ENCODE data around the gene CT45A8. TPM values are rescaled to one million over a fixed set of nuclear protein-coding genes. Genes with fewer than 3 reads are reported as not detected.
"Not testable (repeated sequence)": the region's sequence is repeated elsewhere in the genome, so short reads cannot be mapped to it uniquely, and the experiment has no call there.

The CT45A8 gene
- total and polyA plus RNA-seq, 4 donors: not detected

DNA sequence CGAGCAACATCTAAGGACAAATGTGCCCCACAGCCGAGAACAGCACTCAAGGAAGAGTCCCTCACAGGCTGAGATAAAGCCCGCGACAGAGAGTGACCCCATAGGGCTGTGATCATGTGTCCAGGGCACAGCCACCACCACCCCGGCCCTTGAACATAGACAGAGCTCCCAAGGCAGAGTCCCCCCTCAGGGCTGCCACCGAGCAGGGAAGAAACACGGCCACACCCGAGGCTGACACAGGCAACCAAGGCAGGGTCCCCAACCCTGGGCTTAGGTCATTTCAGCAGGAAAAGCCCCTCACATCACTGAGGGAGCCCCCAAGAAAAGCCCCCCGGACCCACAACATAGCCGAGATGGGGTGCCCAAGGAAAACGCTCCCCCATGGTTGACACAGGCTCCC lies 38.4 kb upstream of the CT45A8 start:
- H3K36me3 ChIP-seq (ENCODE audit: control insufficient read depth in 4 of 4, insufficient read depth in 3 of 4, low read depth in 1 of 4, low read length in 3 of 4): no peaks in the 10 kb centered on the region
- 88% methylated on average over 11 of the region's 11 CpGs for WGBS
- no peaks in the 10 kb centered on the region for H3K4me1 ChIP-seq (ENCODE audit: control insufficient read depth in 4 of 4, insufficient read depth in 4 of 4, low read length in 3 of 4)
- H3K9ac ChIP-seq (ENCODE audit: low read depth in 1 of 2, low read length in 2 of 2): no peak overlapping the region
- no peak for DNase-seq (ENCODE audit: low spot score)
- no peak overlapping the region for H3K4me3 ChIP-seq (ENCODE audit: low read depth in 1 of 3, low read length in 3 of 3)
- H3K27me3 ChIP-seq (ENCODE audit: control insufficient read depth in 4 of 4, insufficient read depth in 4 of 4, low read length in 3 of 4): no peaks in the 10 kb centered on the region
- H3K9me3 ChIP-seq (ENCODE audit: control insufficient read depth in 4 of 4, low read length in 3 of 4): peaks cover 0 to 2% (median 0%) of the 10 kb centered on the region in 4 donors
- no peak for TF ChIP-seq FOXA1 (IDR thresholded peaks at IDR 0.05)
- no peak overlapping the region for H3K27ac ChIP-seq (ENCODE audit: low read depth in 1 of 2, low read length in 2 of 2)

DNA sequence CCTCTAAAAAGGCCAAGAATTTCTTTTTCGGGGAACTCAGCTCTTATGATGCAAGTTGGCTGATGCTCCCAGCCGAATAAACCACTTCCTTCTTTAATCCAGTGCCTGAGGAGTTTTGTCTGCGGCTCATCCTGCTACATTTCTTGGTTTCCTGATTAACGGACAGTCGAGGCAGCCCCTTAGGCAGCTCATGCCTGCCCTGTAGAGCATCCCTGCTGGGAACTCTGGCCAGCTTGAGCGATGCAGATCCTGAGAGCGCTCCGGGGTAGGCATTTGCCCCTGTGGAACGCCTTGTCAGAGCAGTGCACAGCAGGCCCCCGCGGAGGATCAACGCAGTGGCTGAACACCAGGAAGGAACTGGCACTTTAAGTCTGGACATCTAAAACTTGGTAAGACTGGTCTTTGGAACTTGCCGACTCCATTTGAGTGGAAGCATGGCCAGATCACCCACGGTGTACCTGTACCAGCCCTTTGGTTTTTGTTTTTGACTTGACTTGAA lies 35.8 kb upstream of the CT45A8 start:
- no peak overlapping the region for H3K9ac ChIP-seq (ENCODE audit: low read depth in 1 of 2, low read length in 2 of 2)
- H3K4me1 ChIP-seq (ENCODE audit: control insufficient read depth in 4 of 4, insufficient read depth in 4 of 4, low read length in 3 of 4): no peaks in the 10 kb centered on the region
- TF ChIP-seq JUND (IDR thresholded peaks at IDR 0.05) (no peak), HNF4A (conservative IDR thresholded peaks at IDR 0.05) (no peak), HNF4G (IDR thresholded peaks at IDR 0.05) (no peak), EGR1 (IDR thresholded peaks at IDR 0.05; ENCODE audit: low read depth in 2 of 2) (no peak), TAF1 (conservative IDR thresholded peaks at IDR 0.05) (no peak), NR2F2 (IDR thresholded peaks at IDR 0.05) (no peak), RAD21 (IDR thresholded peaks at IDR 0.05) (no peak), SP1 (IDR thresholded peaks at IDR 0.05) (no peak), RXRA (IDR thresholded peaks at IDR 0.05) (no peak), GABPA (IDR thresholded peaks at IDR 0.05 in 1 of 2, conservative IDR thresholded peaks at IDR 0.05 in 1 of 2) (no peak)
- TF ChIP-seq, protein P1, sequence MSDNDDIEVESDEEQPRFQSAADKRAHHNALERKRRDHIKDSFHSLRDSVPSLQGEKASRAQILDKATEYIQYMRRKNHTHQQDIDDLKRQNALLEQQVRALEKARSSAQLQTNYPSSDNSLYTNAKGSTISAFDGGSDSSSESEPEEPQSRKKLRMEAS (IDR thresholded peaks at IDR 0.05): no peak
- TF ChIP-seq, protein P2, sequence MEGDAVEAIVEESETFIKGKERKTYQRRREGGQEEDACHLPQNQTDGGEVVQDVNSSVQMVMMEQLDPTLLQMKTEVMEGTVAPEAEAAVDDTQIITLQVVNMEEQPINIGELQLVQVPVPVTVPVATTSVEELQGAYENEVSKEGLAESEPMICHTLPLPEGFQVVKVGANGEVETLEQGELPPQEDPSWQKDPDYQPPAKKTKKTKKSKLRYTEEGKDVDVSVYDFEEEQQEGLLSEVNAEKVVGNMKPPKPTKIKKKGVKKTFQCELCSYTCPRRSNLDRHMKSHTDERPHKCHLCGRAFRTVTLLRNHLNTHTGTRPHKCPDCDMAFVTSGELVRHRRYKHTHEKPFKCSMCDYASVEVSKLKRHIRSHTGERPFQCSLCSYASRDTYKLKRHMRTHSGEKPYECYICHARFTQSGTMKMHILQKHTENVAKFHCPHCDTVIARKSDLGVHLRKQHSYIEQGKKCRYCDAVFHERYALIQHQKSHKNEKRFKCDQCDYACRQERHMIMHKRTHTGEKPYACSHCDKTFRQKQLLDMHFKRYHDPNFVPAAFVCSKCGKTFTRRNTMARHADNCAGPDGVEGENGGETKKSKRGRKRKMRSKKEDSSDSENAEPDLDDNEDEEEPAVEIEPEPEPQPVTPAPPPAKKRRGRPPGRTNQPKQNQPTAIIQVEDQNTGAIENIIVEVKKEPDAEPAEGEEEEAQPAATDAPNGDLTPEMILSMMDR (IDR thresholded peaks at IDR 0.05; ENCODE audit: low read depth, low read length, missing input control): no peak
- TF ChIP-seq, protein P3, sequence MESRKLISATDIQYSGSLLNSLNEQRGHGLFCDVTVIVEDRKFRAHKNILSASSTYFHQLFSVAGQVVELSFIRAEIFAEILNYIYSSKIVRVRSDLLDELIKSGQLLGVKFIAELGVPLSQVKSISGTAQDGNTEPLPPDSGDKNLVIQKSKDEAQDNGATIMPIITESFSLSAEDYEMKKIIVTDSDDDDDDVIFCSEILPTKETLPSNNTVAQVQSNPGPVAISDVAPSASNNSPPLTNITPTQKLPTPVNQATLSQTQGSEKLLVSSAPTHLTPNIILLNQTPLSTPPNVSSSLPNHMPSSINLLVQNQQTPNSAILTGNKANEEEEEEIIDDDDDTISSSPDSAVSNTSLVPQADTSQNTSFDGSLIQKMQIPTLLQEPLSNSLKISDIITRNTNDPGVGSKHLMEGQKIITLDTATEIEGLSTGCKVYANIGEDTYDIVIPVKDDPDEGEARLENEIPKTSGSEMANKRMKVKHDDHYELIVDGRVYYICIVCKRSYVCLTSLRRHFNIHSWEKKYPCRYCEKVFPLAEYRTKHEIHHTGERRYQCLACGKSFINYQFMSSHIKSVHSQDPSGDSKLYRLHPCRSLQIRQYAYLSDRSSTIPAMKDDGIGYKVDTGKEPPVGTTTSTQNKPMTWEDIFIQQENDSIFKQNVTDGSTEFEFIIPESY (IDR thresholded peaks at IDR 0.05): no peak
- peaks cover 0 to 2% (median 0%) of the 10 kb centered on the region in 4 donors for H3K9me3 ChIP-seq (ENCODE audit: control insufficient read depth in 4 of 4, low read length in 3 of 4)
- no peak overlapping the region for H3K4me3 ChIP-seq (ENCODE audit: low read depth in 1 of 3, low read length in 3 of 3)
- DNase-seq (ENCODE audit: low spot score): no peak
- no peaks in the 10 kb centered on the region for H3K27me3 ChIP-seq (ENCODE audit: control insufficient read depth in 4 of 4, insufficient read depth in 4 of 4, low read length in 3 of 4)
- 87% methylated on average over 14 of the region's 14 CpGs for WGBS
- H3K27ac ChIP-seq (ENCODE audit: low read depth in 1 of 2, low read length in 2 of 2): no peak overlapping the region
- H3K36me3 ChIP-seq (ENCODE audit: control insufficient read depth in 4 of 4, insufficient read depth in 3 of 4, low read depth in 1 of 4, low read length in 3 of 4): no peaks in the 10 kb centered on the region

DNA sequence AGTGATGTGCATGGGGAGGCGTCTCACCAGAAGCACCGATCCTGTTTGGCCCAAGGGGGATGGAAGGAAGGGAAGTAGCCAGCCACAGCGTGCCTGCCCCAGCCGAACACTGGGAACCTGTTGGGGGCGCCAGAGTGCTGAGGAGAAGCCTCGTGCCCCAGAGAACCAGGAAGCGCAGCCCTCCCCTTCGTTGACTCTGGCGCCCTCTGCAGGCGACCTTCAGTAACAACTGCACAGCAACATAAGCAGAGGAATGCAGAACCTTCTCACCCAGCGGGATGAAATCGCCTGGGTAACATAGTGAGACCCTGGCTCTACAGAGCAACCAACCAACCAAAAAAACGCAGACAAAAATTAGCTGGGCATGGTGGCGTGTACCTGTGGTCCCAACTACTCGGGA lies 34.6 kb upstream of the CT45A8 start:
- H3K4me1 ChIP-seq (ENCODE audit: control insufficient read depth in 4 of 4, insufficient read depth in 4 of 4, low read length in 3 of 4); H3K36me3 ChIP-seq (ENCODE audit: control insufficient read depth in 4 of 4, insufficient read depth in 3 of 4, low read depth in 1 of 4, low read length in 3 of 4); DNase-seq (ENCODE audit: low spot score); H3K9me3 ChIP-seq (ENCODE audit: control insufficient read depth in 4 of 4, low read length in 3 of 4); H3K9ac ChIP-seq (ENCODE audit: low read depth in 1 of 2, low read length in 2 of 2); H3K27ac ChIP-seq (ENCODE audit: low read depth in 1 of 2, low read length in 2 of 2); H3K4me3 ChIP-seq (ENCODE audit: low read depth in 1 of 3, low read length in 3 of 3); H3K27me3 ChIP-seq (ENCODE audit: control insufficient read depth in 4 of 4, insufficient read depth in 4 of 4, low read length in 3 of 4): not testable (repeated sequence)
- 74% methylated on average over 13 of the region's 15 CpGs for WGBS

DNA sequence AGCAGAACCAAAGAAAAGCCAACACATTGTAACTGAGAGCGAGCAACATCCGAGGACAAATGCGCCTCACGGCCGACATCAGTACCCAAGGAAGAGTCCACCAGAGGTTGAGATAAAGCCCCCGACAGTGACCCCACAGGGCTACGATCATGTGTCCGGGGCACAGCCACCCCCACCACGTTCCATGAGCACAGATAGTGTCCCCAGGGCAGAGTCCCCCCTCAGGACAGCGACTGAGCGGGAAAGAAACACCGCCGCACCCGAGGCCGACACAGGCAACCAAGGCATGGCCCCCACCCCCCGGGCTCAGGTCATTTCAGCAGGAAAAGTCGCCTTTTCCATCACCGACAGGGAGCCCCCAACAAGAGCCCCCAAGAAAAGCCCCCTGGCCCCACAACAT lies 33.9 kb upstream of the CT45A8 start:
- not testable (repeated sequence) for H3K27ac ChIP-seq (ENCODE audit: low read depth in 1 of 2, low read length in 2 of 2); H3K4me3 ChIP-seq (ENCODE audit: low read depth in 1 of 3, low read length in 3 of 3); H3K36me3 ChIP-seq (ENCODE audit: control insufficient read depth in 4 of 4, insufficient read depth in 3 of 4, low read depth in 1 of 4, low read length in 3 of 4); DNase-seq (ENCODE audit: low spot score); H3K4me1 ChIP-seq (ENCODE audit: control insufficient read depth in 4 of 4, insufficient read depth in 4 of 4, low read length in 3 of 4); H3K9ac ChIP-seq (ENCODE audit: low read depth in 1 of 2, low read length in 2 of 2); H3K9me3 ChIP-seq (ENCODE audit: control insufficient read depth in 4 of 4, low read length in 3 of 4); H3K27me3 ChIP-seq (ENCODE audit: control insufficient read depth in 4 of 4, insufficient read depth in 4 of 4, low read length in 3 of 4)
- 89% methylated on average over 10 of the region's 18 CpGs for WGBS

DNA sequence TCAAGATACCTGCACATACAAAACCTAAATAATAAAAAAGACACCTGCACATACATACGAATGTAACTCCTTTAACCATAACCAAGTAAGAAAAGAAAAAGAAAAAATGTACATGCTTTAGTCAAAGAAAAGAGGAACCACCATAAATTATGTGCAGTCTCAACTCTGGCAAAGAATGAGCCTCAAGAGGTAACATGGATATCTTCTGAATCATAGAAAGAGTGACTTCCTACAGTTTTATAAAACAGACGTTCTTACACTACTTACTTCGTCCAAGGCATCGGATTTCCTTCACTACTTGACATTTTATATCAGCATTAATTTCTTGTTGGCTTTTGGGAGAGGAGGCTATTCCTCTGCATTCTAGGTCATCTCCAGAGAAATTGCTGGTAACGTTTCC lies 28.4 kb upstream of the CT45A8 start:
- WGBS: 50% methylated on average over 4 of the region's 5 CpGs
- H3K36me3 ChIP-seq (ENCODE audit: control insufficient read depth in 4 of 4, insufficient read depth in 3 of 4, low read depth in 1 of 4, low read length in 3 of 4); DNase-seq (ENCODE audit: low spot score); H3K27me3 ChIP-seq (ENCODE audit: control insufficient read depth in 4 of 4, insufficient read depth in 4 of 4, low read length in 3 of 4); H3K9ac ChIP-seq (ENCODE audit: low read depth in 1 of 2, low read length in 2 of 2); H3K4me1 ChIP-seq (ENCODE audit: control insufficient read depth in 4 of 4, insufficient read depth in 4 of 4, low read length in 3 of 4); H3K4me3 ChIP-seq (ENCODE audit: low read depth in 1 of 3, low read length in 3 of 3); H3K9me3 ChIP-seq (ENCODE audit: control insufficient read depth in 4 of 4, low read length in 3 of 4); H3K27ac ChIP-seq (ENCODE audit: low read depth in 1 of 2, low read length in 2 of 2): not testable (repeated sequence)

DNA sequence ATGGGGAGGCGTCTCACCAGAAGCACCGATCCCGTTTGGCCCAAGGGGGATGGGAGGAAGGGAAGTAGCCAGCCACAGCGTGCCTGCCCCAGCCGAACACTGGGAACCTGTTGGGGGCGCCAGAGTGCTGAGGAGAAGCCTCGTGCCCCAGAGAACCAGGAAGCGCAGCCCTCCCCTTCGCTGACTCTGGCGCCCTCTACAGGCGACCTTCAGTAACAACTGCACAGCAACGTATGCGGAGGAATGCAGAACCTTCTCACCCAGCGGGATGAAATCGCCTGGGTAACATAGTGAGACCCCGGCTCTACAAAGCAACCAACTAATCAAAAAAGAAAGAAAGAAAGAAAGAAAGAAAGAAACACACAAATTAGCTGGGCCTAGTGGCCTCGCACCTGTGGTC lies 17.4 kb upstream of the CT45A8 start, which contains the start of gene CT45A9:
CT45A9 (minus strand) TSS at position 101 of the 400 bp plus-strand sequence. CDS start 3,751 bp downstream, outside the sequence.
- H3K36me3 ChIP-seq (ENCODE audit: control insufficient read depth in 4 of 4, insufficient read depth in 3 of 4, low read depth in 1 of 4, low read length in 3 of 4); H3K27ac ChIP-seq (ENCODE audit: low read depth in 1 of 2, low read length in 2 of 2); H3K27me3 ChIP-seq (ENCODE audit: control insufficient read depth in 4 of 4, insufficient read depth in 4 of 4, low read length in 3 of 4); H3K9ac ChIP-seq (ENCODE audit: low read depth in 1 of 2, low read length in 2 of 2); H3K9me3 ChIP-seq (ENCODE audit: control insufficient read depth in 4 of 4, low read length in 3 of 4); H3K4me3 ChIP-seq (ENCODE audit: low read depth in 1 of 3, low read length in 3 of 3); DNase-seq (ENCODE audit: low spot score); H3K4me1 ChIP-seq (ENCODE audit: control insufficient read depth in 4 of 4, insufficient read depth in 4 of 4, low read length in 3 of 4): not testable (repeated sequence)
- no CpG with 5 or more reads among the region's 17 CpGs for WGBS

All from liver (tissue), 9 donors.